Measurements from ENCODE around the gene STK38L.
A peak's percentile ranks its signal among the peaks of the same experiment; 100 is the strongest.

The STK38L gene

GRCh38 chr12:27309995-27310315 lies 65.9 kb downstream of the STK38L start:
- no peak for DNase-seq (ENCODE audit: low read depth in 1 of 2, low spot score in 1 of 2)

GRCh38 chr12:27316947-27317346 lies 72.9 kb downstream of the STK38L start:
- DNase-seq (ENCODE audit: low read depth in 1 of 2, low spot score in 1 of 2): no peak

- no peak for DNase-seq (ENCODE audit: low read depth in 1 of 2, low spot score in 1 of 2)
These were observed 75.3 kb downstream of the STK38L start for GRCh38 chr12:27319409-27319808.

GRCh38 chr12:27319848-27320247 lies 75.8 kb downstream of the STK38L start:
- DNase-seq (ENCODE audit: low read depth in 1 of 2, low spot score in 1 of 2): no peak

- DNase-seq (ENCODE audit: low read depth in 1 of 2, low spot score in 1 of 2): no peak
These were observed 80.4 kb downstream of the STK38L start for GRCh38 chr12:27324530-27324929.

GRCh38 chr12:27330846-27331245 lies 86.8 kb downstream of the STK38L start:
- no peak for DNase-seq (ENCODE audit: low read depth in 1 of 2, low spot score in 1 of 2)

- peak in 1 of 2 donors; percentile 30 for DNase-seq (ENCODE audit: low read depth in 1 of 2, low spot score in 1 of 2)
These were observed 87.3 kb downstream of the STK38L start for GRCh38 chr12:27331291-27331926.

GRCh38 chr12:27331927-27332324 lies 87.8 kb downstream of the STK38L start:
- DNase-seq (ENCODE audit: low read depth in 1 of 2, low spot score in 1 of 2): no peak

GRCh38 chr12:27332407-27332713 lies 88.3 kb downstream of the STK38L start:
- DNase-seq (ENCODE audit: low read depth in 1 of 2, low spot score in 1 of 2): no peak

GRCh38 chr12:27332714-27333402 lies 88.8 kb downstream of the STK38L start, which contains the start of gene BMAL2:
BMAL2 (plus strand) TSS chr12:27332836; CDS start chr12:27333073, 237 bp downstream.
- peak in 1 of 2 donors; percentile 9 for DNase-seq (ENCODE audit: low read depth in 1 of 2, low spot score in 1 of 2)

- DNase-seq (ENCODE audit: low read depth in 1 of 2, low spot score in 1 of 2): peak in 1 of 2 donors; percentile 17
These were observed 89.4 kb downstream of the STK38L start for GRCh38 chr12:27333403-27334009.

- DNase-seq (ENCODE audit: low read depth in 1 of 2, low spot score in 1 of 2): no peak
These were observed 90.1 kb downstream of the STK38L start for GRCh38 chr12:27334042-27334720.

GRCh38 chr12:27334721-27335082 lies 90.6 kb downstream of the STK38L start:
- no peak for DNase-seq (ENCODE audit: low read depth in 1 of 2, low spot score in 1 of 2)

- no peak for DNase-seq (ENCODE audit: low read depth in 1 of 2, low spot score in 1 of 2)
These were observed 91.5 kb downstream of the STK38L start for GRCh38 chr12:27335364-27336281.

- DNase-seq (ENCODE audit: low read depth in 1 of 2, low spot score in 1 of 2): no peak
These were observed 92.2 kb downstream of the STK38L start for GRCh38 chr12:27336282-27336653.

- no peak for DNase-seq (ENCODE audit: low read depth in 1 of 2, low spot score in 1 of 2)
These were observed 93.3 kb downstream of the STK38L start for GRCh38 chr12:27337376-27337775.

- DNase-seq (ENCODE audit: low read depth in 1 of 2, low spot score in 1 of 2): no peak
These were observed 94.4 kb downstream of the STK38L start for GRCh38 chr12:27338473-27338872.

- DNase-seq (ENCODE audit: low read depth in 1 of 2, low spot score in 1 of 2): no peak
These were observed 96.9 kb downstream of the STK38L start for GRCh38 chr12:27340971-27341370.

- no peak for DNase-seq (ENCODE audit: low read depth in 1 of 2, low spot score in 1 of 2)
These were observed 98.5 kb downstream of the STK38L start for GRCh38 chr12:27342536-27342935.

- no peak for DNase-seq (ENCODE audit: low read depth in 1 of 2, low spot score in 1 of 2)
These were observed 99.3 kb downstream of the STK38L start for GRCh38 chr12:27343255-27344000.

All from activated CD4-positive, alpha-beta T cell treated with anti-CD3 and anti-CD28 coated beads, Interleukin-2, amount 50 U/mL, for 24 hours (primary cell).